ENCODE data around the gene TUBG1.

GRCh38 chr17:42566215-42566882, 43.1 kb upstream of the TUBG1 start:
- TF ChIP-seq CTCF (IDR thresholded peaks at IDR 0.05 in 2 of 3, conservative IDR thresholded peaks at IDR 0.05 in 1 of 3; ENCODE audit: control insufficient read depth in 2 of 3, extremely low read depth in 1 of 3, insufficient read depth in 1 of 3, low read depth in 3 of 3, low read length in 3 of 3) = no peak
- TF ChIP-seq POLR2AphosphoS5 (IDR thresholded peaks at IDR 0.05; ENCODE audit: low read length) = no peak
- no peak for TF ChIP-seq GABPA (IDR thresholded peaks at IDR 0.05; ENCODE audit: low read depth)
- TF ChIP-seq BHLHE40 (IDR thresholded peaks at IDR 0.05; ENCODE audit: borderline replicate concordance in 1 of 2, low read depth in 2 of 2, low read length in 1 of 2) = no peak
- no peak for TF ChIP-seq POLR2A (IDR thresholded peaks at IDR 0.05; ENCODE audit: low read depth, low read length)
- no peak for TF ChIP-seq ATF3 (IDR thresholded peaks at IDR 0.05; ENCODE audit: borderline replicate concordance, extremely low read depth, low read depth, low read length)
- no peak for TF ChIP-seq EZH2 (IDR thresholded peaks at IDR 0.05; ENCODE audit: borderline replicate concordance, control insufficient read depth, low read depth, low read length)
